Body of pancreas (tissue), 4 donors: ENCODE measurements around the gene ITGBL1. TPM values are rescaled to one million over a fixed set of nuclear protein-coding genes. Genes with fewer than 3 reads are reported as not detected.

ENCODE experiments used
- ATAC-seq: fragments of 150-250 bp; one replicate; pipeline ENCODE4 v1.9.1; 2016
- DNase-seq, 4 donors: peaks; one replicate each; pipeline ENCODE4 v3.0.0-alpha.2; 2019
- H3K27ac ChIP-seq, 4 donors: fragments of 200-600 bp; sonication (generic); 1 replicate in 3 of 4; 2 replicates in 1 of 4; pipeline versions ENCODE4 v1.5.1 to v1.6.1; 2016 to 2019; ENCODE audit warnings: mild to moderate bottlenecking in 1 of 4, mixed read lengths in 1 of 4, moderate library complexity in 1 of 4
- H3K27me3 ChIP-seq, 2 donors: fragments of 200-600 bp; sonication (generic); one replicate each; pipeline ENCODE4 v1.6.0; 2016; ENCODE audit warnings: mild to moderate bottlenecking in 1 of 2
- H3K36me3 ChIP-seq, 2 donors: fragments of 200-600 bp; sonication (generic); replicated peaks in 1 of 2; 2 replicates each; pipeline ENCODE4 v1.5.1; 2016; ENCODE audit warnings: low read depth in 2 of 2; ENCODE audit not compliant: insufficient read depth in 1 of 2
- H3K4me1 ChIP-seq: fragments of 200-600 bp; sonication (generic); one replicate; pipeline ENCODE4 v1.6.0; 2016
- H3K4me3 ChIP-seq, 2 donors: fragments of 200-600 bp; sonication (generic); 1 replicate in 1 of 2; 2 replicates in 1 of 2; pipeline ENCODE4 v1.5.1; 2016 to 2019
- H3K9me3 ChIP-seq, 3 donors: fragments of 200-600 bp; sonication (generic); 1 replicate in 2 of 3; 2 replicates in 1 of 3; pipeline ENCODE4 v1.5.1; 2016
- POLR2A ChIP-seq, 3 donors: fragments of 450-650 bp; IDR thresholded peaks; one replicate each; pipeline ENCODE4 v1.6.1; 2016; ENCODE audit warnings: antibody characterized with exemption in 3 of 3, mild to moderate bottlenecking in 2 of 3
- WGBS, 2 donors: methylation state at CpG; one replicate each; pipeline ENCODE4 v1.1.5; 2017; 5-methylcytosine and 5-hydroxymethylcytosine counted together
- intact Hi-C: fragments of 100-400 bp; cut with DNase I; formaldehyde crosslinking; loops from one replicate; pipeline ENCODE4 v1.15.1; 2023
- total RNA-seq, 2 donors: library from RNA; depleted of rRNA; stranded (reverse); fragments of >200 nt; gene quantifications; one replicate each; pipeline ENCODE4 v1.1.0, GENCODE V29; 2016
- TF ChIP-seq, protein P1 (sequence below), 7 experiments: fragments of 450-650 bp in 4 of 7; fragments of 200-600 bp in 3 of 7; sonication (generic) in 3 of 7; IDR thresholded peaks; one replicate each; pipeline ENCODE4 v1.5.1; 2016 to 2019; ENCODE audit warnings: antibody characterized with exemption in 7 of 7

Gene ITGBL1
- total RNA-seq, 2 donors from 2014 or later, result 1.3 to 10.4 TPM

DNA sequence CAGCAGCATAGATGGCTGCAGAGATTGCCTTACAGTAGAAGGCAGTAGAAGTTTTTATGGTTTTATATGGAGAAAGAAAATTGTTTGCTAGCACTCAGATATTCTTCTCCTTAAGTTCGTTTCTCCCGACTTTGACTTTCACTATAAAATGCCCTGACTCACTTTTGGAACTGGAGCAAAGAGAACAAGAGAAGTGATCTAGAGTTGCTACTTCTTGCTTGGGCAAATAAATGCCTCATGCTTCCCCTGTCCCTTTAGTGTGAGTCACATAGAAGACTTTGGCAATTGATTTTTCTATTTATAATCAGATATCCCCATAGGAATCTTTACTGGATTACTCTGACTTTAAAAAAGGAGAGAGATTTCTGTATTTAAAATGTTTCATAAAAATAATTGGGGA, 46.9 kb downstream of the ITGBL1 start:
- DNase-seq (no peak), ATAC-seq (no peak)
- TF ChIP-seq, protein P1, sequence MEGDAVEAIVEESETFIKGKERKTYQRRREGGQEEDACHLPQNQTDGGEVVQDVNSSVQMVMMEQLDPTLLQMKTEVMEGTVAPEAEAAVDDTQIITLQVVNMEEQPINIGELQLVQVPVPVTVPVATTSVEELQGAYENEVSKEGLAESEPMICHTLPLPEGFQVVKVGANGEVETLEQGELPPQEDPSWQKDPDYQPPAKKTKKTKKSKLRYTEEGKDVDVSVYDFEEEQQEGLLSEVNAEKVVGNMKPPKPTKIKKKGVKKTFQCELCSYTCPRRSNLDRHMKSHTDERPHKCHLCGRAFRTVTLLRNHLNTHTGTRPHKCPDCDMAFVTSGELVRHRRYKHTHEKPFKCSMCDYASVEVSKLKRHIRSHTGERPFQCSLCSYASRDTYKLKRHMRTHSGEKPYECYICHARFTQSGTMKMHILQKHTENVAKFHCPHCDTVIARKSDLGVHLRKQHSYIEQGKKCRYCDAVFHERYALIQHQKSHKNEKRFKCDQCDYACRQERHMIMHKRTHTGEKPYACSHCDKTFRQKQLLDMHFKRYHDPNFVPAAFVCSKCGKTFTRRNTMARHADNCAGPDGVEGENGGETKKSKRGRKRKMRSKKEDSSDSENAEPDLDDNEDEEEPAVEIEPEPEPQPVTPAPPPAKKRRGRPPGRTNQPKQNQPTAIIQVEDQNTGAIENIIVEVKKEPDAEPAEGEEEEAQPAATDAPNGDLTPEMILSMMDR (IDR thresholded peaks at IDR 0.05), result no peak
- TF ChIP-seq POLR2A (IDR thresholded peaks at IDR 0.05), result no peak
- H3K4me3 ChIP-seq, result no peak overlapping the region
- WGBS, 2 donors, result 72% methylated on average over 2 of the region's 2 CpGs
- H3K4me1 ChIP-seq, result no peaks in the 10 kb centered on the region
- intact Hi-C loops, result no loop called here
- H3K27ac ChIP-seq, result no peak overlapping the region
- H3K27me3 ChIP-seq, result no peaks in the 10 kb centered on the region
- H3K9me3 ChIP-seq, result no peaks in the 10 kb centered on the region
- H3K36me3 ChIP-seq, result no peaks in the 10 kb centered on the region

DNA sequence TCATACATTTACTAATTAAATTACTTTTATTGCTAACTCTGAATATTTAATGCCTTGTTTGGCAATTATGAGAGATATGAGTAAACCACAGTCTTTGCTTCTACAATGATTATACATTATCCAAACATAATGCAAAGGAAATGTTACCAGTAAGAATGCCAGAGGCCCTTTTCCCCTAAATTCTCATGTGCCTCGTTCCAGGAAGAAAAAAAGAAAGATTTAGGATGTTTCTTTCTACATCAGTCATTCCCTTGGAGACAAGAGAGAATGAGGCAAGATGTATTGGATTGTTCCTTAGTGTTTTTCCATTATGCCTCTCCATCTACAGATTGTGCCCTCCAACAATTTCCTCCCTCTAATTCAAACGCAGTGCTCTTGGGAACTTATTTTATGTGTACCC, 50.1 kb downstream of the ITGBL1 start:
- 55 to 60% methylated on average over 2 of the region's 2 CpGs for WGBS, 2 donors
- no peak for ATAC-seq

DNA sequence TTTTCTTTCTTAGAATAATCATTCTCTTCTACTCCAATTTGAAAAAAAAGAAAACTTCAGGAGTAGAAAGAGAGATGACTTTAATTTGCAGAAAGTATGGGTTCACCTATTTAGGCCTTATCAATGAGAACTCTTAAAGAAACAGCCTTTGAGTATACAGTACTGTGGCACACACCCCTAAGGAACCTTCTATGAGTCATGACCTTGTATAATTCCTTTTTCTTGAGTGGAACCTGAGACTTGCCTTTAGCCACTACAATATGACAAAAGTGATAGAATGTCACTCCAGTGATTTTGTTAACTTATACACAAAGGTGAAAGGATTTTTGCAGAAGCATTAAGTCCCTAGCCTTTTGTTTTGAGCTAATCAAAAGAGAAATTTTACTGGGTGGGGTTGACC, 58.7 kb downstream of the ITGBL1 start:
- DNase-seq (no peak), ATAC-seq (no peak)
- H3K36me3 ChIP-seq, result no peaks in the 10 kb centered on the region
- H3K27me3 ChIP-seq, result no peaks in the 10 kb centered on the region
- no peaks in the 10 kb centered on the region for H3K9me3 ChIP-seq
- no peak overlapping the region for H3K4me3 ChIP-seq
- no peak overlapping the region for H3K27ac ChIP-seq
- intact Hi-C loops, result no loop called here
- no peak for TF ChIP-seq POLR2A (IDR thresholded peaks at IDR 0.05)
- TF ChIP-seq, protein P1 (IDR thresholded peaks at IDR 0.05), result no peak
- H3K4me1 ChIP-seq, result no peaks in the 10 kb centered on the region

More for the DNA sequence above, 50.1 kb downstream of the ITGBL1 start:
- no peak for DNase-seq
- no peaks in the 10 kb centered on the region for H3K36me3 ChIP-seq
- no peak overlapping the region for H3K4me3 ChIP-seq
- H3K4me1 ChIP-seq, result no peaks in the 10 kb centered on the region
- H3K27ac ChIP-seq, result no peak overlapping the region
- TF ChIP-seq, protein P1 (IDR thresholded peaks at IDR 0.05), result no peak
- no peak for TF ChIP-seq POLR2A (IDR thresholded peaks at IDR 0.05)
- intact Hi-C loops, result no loop called here
- no peaks in the 10 kb centered on the region for H3K9me3 ChIP-seq
- H3K27me3 ChIP-seq, result no peaks in the 10 kb centered on the region

DNA sequence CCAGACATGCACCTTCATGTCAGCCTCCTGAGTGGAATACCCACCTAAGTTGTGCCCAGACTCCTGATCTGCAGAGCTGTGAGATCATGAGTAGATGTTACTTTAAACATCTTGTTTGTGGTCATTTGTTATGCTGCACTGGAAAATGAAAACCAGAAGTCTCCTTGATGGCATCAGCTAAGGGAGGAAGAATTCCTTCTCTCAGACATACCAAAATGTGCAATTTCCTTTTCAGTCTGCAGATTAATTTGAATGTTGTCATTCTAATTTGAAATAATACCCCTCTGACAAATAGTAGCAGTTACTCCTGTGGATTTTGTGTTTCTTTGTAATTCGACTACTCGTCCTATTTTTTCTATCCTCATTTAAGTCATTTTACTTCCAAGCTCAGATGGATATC, 59.3 kb downstream of the ITGBL1 start:
- ATAC-seq (no peak), DNase-seq (no peak)
- Histone ChIP-seq H3K27me3 (no peaks in the 10 kb centered on the region), H3K9me3 (no peaks in the 10 kb centered on the region), H3K27ac (no peak overlapping the region), H3K36me3 (no peaks in the 10 kb centered on the region), H3K4me1 (no peaks in the 10 kb centered on the region), H3K4me3 (no peak overlapping the region)
- WGBS, 2 donors, result 42 to 59% methylated on average over 2 of the region's 2 CpGs
- TF ChIP-seq, protein P1 (IDR thresholded peaks at IDR 0.05), result no peak
- no peak for TF ChIP-seq POLR2A (IDR thresholded peaks at IDR 0.05)
- intact Hi-C loops, result no loop called here

DNA sequence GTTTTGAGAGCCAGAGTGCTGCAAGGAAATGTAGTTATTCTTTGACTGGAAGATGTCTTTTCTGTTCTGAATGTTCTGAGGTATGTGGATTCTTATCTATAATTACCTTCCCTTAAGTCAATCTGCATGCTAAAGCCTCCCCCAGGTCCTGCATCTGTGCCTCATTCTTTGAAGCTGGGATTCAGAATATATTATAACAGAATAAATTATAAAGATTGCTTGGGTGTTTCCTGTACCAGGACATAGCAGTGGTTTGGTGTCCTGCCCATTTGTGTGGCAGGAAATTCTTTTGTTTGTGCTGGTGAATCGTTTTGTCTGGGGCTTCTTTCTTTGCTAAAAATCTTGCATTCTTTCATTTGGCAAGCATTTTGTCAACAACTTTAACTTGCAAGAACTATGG, 60.2 kb downstream of the ITGBL1 start:
- Histone ChIP-seq H3K4me3 (no peak overlapping the region), H3K27ac (no peak overlapping the region), H3K36me3 (no peaks in the 10 kb centered on the region), H3K27me3 (no peaks in the 10 kb centered on the region), H3K9me3 (no peaks in the 10 kb centered on the region), H3K4me1 (no peaks in the 10 kb centered on the region)
- intact Hi-C loops, result no loop called here
- DNase-seq (no peak), ATAC-seq (no peak)
- 12 to 15% methylated on average over 1 of the region's 1 CpG for WGBS, 2 donors
- TF ChIP-seq, protein P1 (IDR thresholded peaks at IDR 0.05), result no peak
- TF ChIP-seq POLR2A (IDR thresholded peaks at IDR 0.05), result no peak
